HG03439 (cell line): Measurements from ENCODE around the gene RNF7.
"Not testable (repeated sequence)": the region's sequence is repeated elsewhere in the genome, so short reads cannot be mapped to it uniquely, and the experiment has no call there.

Source experiments
- ATAC-seq: cut with Tn5 transposase; IDR thresholded peaks from one replicate; pipeline ENCODE4 v1.9.1; 2021; ENCODE audit warnings: mild to moderate bottlenecking, moderate library complexity; ENCODE audit not compliant: unreplicated experiment

Gene RNF7

DNA sequence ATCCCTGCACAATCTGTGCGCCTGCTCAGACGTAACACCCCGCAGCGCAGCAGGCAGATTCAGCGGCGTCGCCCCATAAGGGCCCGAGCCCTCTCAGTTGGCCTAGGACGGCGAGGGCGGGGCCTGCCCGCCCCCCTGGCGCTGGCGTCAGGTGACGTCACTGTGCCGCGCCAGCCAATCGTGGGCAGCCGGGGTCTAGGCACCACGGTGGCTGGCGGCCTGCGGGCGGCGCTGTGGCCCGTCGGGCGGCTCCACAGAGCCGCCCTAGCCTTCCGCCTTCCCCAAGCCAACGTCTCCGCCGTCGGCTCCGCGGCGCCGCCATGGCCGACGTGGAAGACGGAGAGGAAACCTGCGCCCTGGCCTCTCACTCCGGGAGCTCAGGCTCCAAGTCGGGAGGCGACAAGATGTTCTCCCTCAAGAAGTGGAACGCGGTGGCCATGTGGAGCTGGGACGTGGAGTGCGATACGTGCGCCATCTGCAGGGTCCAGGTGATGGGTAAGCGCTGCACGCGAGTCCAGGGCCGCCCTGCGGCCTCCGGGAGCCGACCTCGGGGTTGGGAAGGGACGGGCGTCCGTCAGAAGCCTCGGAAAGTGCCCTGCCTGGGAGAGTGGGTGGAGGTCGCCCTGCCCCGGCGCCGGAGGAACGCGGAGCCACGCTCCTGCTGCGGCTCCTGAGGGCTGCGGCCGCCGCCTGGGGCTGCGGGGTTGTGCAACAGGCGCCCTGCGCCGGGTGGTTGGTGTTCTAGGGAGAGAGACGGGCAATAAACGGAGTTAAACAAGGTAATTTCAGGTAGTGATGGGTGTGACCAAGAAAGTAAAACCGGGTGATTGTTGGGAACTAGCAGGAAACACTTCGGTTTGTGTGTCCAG, at the start of gene RNF7:
TSS of gene RNF7 (plus strand) at position 277 of the 869 bp plus-strand sequence. CDS start at position 321, 44 bp downstream.
- ATAC-seq: peak; percentile 93

DNA sequence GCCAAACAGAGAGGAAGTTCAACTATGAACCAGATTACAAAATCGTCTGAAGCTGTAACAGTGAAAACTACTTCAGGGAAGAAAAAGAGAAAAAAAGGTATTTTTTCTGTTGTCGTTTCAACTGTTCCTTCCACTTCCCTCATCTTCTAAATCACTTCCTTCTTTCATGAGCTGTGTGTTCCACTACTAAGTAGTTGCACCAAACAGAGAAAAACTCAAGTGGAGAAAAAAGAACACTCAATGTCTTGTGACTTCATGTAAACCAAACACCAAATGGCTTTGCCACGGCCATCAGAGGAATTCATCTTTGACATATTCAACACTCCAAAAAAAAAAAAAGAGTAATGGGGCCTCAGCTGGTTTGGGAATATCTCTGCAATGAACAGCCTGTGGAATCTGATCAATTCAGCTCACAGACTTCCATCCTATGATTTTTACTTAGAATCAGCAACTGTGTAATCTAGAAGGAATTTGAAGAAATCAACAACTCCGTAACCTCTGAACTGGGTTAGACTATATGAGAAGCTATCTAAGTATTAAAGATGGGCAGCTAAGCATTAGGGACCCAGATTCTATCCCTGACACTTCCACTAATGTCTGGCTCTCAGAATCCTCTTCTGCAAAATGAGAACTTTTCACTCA, 47.5 kb upstream of the RNF7 start:
- no peak for ATAC-seq

DNA sequence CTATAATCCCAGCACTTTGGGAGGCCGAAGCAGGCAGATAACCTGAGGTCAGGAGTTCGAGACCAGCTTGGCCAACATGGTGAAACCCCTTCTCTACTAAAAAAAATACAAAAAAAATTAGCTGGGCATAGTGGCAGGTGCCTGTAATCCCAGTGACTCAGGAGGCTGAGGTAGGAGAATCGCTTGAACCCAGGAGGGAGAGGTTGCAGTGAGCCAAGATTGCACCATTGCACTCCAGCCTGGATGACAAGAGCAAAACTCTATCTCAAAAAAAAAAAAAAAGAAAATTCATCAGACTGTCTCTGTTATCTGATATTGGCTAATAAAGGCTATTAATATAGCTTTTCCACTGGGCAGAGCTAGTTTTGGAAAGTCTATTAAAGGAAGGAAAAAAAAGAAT, 46.6 kb upstream of the RNF7 start:
- ATAC-seq: not testable (repeated sequence)

DNA sequence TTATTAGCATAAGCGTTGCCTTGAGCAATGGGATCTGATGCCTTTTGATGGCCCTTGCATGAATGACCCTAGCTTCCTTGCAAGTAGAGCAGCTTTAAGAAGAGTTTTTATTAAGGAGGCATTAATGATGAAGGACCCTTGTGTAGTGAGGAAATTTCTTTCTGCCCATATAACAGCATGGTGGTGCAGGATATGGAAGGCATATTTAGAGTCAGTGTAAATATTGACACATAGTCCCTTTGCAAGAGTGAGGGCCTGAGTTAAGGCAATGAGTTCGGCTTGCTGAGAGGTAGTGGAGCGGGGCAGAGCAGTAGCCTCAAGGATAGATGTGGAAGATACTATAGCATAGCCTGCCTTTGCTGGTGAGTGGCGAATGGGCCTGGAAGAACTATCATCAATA, 45.1 kb upstream of the RNF7 start:
- ATAC-seq: not testable (repeated sequence)

DNA sequence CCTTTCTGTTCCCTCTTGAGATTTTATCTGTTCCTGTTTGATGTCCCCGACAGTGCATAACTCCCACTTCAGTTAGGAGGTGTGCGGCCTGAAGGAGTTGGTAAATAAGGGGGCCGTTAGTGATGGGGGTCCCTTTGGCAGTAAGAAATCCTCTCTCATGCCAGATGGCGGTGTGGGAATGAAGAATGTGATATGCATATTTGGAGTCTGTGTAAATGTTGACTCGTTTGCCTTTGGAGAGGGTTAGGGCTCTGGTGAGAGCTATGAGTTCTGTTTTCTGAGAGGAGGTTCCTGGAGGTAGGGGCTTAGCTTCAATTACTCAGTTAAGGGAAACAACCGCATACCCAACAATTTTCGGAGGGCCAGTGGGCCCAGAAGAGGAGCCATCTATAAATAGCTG, 38.8 kb upstream of the RNF7 start:
- ATAC-seq: no peak

DNA sequence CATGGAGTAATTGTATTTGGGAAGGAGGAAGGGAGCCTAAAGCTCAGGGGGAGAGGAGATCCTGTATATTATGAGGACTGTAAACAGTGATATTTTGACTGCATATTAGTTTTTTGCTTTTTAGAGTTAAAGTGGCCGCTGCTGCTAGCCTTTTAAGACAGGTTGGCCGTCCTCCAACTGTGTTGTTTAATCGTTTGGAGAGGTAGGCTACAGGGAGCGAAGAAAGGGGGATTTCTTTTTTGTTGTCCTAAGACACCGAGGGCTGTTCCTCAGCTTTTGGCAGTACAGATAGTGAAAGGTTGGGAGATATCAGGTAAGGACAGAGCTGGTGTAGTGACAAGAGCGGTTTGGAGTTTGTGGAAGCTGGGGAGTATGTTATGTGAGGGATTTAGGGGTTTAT, 38.2 kb upstream of the RNF7 start:
- no peak for ATAC-seq

DNA sequence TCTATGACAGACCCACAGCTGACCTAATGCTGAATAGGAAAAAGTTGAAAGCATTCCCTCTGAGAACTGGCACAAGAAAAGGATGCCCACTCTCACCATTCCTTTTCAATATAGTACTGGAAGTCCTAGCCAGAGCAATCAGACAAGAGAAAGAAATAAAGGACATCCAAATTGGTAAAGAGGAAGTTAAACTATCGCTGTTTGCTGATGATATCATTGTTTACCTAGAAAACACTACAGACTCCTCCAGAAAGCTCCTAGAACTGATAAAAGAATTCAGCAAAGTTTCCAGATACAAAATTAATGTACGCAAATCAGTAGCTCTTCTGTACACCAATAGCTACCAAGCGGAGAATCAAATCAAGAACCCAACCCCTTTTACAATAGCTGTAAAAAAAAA, 34.7 kb upstream of the RNF7 start:
- ATAC-seq: not testable (repeated sequence)

DNA sequence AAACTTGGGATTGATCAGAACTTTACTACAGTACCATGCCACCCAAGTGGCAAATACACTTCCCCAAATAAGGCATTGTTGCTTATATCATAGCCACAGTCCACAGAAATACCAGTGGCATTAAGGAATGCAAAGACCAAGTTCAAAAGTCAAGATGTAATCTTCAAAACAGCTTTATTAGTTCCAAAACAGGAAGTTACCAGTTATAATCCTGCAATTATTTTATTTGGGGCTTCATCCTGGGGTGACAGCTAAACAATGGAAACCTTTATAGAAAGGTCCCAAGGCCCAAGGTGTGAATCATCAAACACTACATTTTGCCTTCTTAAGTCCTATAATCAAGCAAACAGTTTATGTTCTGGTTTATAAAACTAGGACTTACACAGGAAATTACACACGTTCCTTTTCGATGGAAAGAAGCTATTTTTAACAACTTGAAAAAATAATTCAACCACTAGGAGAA, 30.3 kb upstream of the RNF7 start:
- no peak for ATAC-seq

DNA sequence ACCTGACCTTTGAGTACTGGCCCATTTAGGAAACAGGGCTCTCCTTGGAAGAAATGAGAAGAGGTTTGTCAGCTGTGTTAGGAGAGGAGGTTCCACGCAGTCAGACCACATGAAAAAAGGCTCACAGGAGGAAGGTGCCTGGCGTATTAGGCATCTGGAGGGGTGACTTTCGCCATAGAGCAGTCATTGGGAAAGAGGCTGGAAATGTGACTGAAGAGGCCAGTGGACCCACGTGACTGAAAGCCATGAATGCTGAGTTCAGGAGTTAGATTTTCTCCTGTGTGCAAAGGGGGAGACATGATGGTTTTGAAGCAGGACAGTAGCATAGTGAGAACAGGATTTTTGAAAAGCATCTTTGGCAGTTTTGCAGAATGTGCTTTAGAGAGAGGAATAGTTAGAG, 29.7 kb upstream of the RNF7 start:
- ATAC-seq: no peak

DNA sequence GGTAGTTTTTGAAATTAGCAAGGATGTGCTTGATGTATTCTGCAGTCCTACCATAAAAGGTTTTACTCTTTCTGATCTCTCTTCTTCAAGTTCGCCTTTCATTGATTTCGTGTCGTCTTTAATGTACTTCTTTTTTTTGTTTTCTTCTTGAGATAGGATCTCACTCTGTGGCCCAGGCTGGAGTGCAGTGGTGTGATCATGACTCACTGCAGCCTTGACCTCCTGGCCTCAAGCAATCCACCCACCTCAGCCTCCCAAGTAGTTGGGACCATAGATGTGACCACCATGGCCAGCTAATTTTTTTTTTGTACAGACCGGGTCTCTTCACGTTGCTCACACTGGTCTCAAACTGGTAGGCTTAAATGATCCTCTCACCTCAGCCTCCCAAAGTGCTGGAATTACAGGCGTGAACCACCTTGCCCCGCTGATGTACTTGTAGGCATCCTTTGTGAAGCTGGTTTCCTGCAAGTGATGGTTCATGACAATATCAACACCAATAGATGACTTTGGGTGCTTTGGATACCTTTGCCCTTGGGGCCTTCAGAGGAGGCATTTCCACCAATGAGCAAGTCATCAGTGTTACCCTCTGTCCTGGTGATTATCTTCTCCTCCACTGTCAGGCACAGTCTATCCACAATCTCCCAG, 28.9 kb upstream of the RNF7 start:
- ATAC-seq: no peak

DNA sequence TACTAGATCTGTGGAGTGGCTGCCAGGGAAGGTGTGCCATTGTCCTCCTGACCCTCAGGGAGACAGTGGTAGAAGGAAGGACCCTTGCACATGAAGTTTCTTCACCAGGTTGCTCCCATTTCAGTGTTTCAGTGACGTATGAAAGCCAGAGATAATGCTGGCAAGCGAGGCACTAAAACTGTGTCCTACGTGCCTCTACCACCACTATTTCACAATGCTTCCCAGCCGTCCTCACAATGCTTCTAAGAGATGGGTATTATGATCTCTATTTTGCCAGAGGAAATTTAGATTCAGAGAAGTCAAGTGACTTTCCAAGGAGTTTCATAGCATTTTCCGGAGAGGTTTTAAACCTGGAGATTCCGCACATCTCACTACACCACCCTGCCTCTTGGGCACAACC, 28.0 kb upstream of the RNF7 start:
- ATAC-seq: no peak

DNA sequence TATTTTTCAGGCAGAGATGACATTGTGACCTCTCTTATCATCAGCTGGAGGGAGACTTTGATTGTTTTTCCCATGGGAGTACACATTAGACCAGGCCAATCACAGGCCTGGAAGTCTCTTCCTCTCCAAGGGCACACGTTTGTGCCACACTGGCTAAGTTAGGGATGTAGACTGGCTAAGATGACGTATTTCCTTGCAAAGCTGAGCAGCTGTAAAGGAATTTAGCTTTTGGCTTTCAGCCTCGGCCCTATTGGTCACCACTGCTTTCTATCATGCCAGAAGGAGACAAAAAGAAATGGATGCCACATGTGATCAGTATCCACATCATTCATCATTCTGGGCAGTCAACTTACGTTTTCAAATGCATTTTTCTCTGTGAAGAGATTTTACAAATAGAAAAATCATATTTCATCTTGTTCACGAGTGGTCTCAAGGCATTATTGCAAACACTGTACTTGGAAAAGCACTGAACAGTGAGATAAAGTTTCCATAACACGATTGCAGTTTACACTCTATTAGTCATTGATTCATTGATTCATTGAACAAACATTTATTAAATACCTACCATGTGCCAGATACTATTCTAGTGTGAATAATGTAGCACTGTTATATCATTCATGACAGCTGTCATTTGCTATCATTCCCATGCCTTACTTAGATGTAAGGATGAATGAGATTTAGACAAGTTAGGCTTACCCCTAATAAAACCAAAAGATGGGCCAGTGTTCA, 27.0 kb upstream of the RNF7 start:
- no peak for ATAC-seq

DNA sequence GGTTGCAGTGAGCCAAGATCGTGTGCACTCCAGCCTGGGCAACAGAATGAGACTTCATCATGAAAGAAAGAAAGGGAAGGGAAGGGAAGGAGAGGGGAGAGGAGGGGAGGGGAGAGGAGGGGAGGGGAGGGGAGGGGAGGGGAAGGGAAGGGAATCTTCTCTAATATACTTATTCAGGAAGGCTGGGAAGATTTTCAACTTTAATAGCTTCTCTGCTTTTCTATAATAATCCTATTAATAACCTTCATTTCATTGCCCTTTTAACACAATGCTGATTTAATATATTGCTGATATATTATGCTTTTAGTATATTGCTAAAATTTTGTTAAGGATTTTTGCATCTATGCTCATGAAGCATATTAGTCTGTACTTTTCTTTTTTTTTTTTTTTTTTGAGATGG, 23.4 kb upstream of the RNF7 start:
- ATAC-seq: no peak

DNA sequence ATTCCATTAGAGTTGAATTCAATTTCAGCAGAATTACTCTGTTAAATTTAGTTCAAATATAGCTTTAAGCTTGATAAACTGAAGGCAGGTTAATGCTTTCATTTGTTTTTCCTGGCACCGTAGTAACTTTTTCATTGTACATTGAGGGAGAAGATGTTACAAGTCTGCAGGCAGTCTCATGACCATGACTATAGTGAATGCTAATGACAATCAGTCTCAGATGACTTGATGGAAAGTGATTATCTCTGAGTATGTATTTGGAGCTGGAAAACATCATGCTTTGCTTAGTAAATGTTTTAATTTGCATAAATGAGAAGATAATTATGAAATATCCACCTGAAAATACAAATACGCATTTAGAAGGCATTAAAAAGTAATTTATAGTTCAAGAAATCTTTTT, 16.0 kb upstream of the RNF7 start:
- ATAC-seq: no peak

DNA sequence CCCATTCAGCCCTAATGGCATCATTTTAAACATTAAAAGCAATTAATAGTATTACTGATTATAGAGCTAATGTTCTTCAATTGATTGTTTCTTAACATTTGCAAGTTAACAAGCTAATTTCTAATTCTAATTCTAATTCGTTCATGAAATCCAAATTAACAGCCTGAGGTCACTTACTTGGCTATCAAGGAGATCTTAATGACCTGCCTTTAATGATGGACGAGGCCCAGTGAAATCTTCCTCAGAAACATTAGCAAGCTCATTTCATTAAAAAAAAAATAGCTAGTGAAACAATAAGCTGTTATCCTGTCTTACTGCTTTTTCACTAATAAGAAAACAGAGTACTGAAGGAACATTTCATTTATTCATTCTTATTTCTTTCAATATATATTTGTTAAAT, 15.4 kb upstream of the RNF7 start:
- no peak for ATAC-seq

DNA sequence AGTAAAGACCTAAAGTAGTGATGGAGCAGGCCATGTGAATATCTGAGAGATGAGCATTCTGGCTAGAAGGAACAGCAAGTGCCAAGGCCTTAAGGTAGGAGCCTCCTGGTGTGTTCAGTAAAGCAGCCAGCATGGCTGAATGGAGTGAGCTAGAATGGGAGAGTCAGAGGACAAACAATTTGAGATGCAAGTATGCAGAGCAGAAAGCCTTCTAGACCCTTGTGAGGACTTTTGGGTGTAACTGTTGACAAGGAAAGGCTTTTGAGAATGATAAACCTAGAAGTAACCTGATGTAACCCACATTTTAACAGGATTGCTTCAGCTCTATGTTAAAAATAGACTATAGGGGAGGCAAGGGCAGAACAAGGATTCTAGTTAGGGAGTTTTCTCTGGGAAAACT, 14.8 kb upstream of the RNF7 start:
- no peak for ATAC-seq

DNA sequence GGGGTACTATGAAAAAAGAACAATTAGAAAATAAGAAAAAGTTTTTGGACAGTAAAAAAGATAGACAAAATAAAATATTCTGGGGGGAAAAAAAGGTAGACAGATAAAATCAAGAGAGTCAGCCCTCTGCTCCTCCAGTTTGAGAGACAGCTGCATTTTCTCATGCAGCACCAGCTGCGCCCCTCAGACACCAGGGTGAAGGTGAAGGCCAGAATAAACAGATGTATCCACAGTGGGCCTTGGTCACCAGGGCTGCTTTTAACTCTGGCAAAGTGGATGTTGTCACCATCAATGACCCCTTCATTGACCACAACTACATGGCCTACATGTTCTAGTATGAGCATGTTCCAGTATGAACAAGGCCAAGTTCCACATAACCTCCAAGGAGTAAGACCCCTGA, 13.9 kb upstream of the RNF7 start:
- no peak for ATAC-seq

DNA sequence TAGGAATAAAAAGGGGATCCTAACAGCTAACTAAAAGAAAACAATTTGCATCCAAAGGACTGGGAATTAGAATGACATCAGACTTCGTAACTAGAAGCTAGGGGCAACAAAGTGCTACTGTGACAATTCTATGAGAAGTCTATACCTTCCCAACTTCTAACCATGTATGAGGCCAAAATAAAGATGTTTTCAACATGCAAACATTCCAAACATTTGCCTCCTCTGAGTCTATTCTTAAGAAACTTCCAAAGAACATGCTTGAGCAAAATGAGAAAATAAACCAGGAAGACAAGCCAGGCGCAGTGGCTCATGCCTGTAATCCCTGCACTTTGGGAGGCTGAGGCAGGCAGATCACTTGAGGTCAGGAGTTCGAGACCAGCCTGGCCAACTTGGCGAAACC, 13.1 kb upstream of the RNF7 start:
- ATAC-seq: no peak

DNA sequence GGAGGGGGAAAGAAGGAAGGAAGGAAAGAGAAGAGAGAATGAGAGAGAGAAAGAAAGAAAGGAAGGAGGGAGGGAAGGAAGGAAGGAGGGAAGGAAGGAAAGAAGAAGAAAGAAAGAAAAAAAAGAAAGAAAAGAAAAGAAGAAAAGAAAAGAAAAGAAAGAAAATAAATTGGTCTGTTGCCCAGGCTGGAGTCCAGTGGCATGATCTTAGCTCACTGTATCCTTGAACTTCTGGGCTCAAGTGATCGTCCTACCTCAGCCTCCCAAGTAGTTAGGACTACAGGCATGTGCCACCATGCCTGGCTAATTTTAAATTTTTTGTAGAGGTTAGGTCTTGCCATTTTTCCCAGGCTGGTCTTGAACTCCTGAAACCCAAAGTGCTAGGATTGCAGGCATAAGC, 11.6 kb upstream of the RNF7 start:
- no peak for ATAC-seq

DNA sequence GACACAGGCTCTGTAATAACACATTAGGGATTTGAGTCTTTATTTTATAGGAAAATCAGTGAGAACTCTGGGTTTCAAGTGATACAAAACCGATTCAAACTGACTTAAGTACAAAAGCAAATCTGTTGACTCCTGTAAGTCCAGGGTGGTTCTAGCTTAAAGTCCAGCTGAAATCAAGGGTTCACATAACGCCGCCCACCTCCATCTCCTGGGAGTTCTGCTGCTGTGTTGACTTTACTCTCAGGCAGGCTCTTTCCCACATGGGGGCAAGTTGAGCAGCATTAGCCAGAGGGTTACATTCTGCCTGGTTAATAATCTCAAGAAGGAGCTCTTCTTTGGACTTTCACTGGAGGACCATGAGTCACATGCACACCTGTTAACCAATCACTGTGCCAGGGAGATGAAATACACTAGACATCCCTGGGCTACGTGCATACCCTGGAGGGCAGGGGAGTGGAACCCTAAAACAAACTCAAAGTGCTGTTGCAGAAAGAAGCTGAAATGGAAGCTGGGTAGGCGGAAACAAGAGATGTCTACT, 9.7 kb upstream of the RNF7 start:
- no peak for ATAC-seq

DNA sequence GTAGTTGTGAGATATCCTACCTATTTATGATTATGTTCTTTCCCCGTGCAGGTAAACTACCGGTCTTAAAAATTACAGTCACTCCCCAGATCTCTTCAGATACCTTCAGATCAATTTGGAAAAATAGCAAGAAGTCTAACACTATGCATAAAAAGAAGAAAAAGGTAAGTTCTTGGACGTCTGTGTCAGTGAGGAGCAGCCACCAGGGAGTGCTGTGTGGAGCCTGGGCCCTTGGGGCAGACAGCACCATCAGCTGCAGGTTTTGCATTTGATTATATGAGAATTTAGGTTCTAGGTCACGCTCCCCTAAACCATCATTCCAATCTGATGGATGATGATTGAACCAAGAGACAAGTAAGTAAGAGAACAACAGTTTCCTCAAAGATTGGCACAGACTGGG, 8.9 kb upstream of the RNF7 start:
- ATAC-seq: no peak
